AG20443 (cell line): ENCODE measurements around the gene DLG1.

ENCODE experiments used
- DNase-seq: peaks from one replicate; pipeline ENCODE4 v3.0.0; 2012; ENCODE audit warnings: low spot score, mixed read lengths

DLG1 gene

DNA sequence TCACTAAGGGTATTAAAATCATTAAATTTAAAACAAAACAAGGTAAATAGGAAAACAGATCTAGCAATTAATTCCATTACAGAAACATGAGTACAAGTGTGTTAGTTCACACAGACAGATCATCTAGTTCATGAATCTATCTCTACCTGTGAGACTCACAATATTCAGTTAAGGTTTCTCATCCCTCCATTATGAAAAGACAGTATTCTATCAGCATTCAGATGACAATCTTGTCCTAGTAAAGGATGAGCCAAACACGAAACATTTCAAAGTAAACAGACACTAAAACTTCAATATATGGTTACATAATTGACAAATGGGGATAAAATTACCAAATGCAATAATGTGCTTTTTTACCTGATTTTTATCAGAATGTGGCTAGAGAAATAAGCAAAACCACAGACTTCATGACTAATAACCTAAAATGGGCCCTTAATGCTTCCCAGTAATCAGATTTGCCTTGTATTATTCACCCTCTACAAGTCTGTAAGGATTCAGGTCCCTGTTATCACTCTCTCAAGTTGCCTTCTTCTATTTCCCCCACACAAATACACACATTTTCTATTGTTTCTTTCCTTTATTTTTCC is 126.8 kb downstream of the DLG1 start:
- DNase-seq = no peak

DNA sequence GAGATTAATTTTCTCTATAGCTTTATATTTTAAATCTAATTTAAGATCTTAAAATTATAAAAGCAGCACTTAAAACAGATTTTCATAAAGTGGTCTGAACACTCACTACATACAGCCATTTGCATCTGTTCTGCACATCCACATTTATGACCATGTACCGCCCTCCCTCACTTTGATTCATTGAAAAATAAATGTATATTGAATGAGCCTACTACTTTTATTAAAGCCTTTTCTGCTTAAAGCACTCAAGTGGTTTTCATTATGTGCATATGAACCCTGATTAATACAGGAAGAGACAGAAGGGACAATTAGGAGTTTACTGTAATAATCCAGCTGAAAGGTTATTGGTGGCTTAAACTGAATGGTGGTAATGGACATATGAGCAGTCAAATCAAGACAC is 129.4 kb downstream of the DLG1 start:
- DNase-seq = no peak

DNA sequence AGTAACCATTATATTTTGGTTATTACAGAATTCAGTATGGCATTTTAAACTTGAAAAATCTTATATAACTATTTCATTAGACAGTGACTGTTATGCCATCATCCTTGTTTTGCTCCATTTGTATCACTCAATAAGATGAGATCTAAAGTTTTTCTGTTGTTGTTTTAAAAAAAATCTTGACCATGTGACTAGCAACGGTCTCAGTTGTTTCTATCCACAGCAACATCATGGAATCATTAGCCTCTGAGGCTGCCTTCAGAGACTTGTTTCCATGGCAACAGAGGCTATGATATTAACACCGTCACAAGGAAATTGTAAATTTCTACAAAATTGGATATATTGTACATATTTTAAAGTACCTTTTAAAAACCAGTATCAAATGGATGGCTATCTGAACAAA is 129.8 kb downstream of the DLG1 start:
- peak; percentile 53 for DNase-seq

DNA sequence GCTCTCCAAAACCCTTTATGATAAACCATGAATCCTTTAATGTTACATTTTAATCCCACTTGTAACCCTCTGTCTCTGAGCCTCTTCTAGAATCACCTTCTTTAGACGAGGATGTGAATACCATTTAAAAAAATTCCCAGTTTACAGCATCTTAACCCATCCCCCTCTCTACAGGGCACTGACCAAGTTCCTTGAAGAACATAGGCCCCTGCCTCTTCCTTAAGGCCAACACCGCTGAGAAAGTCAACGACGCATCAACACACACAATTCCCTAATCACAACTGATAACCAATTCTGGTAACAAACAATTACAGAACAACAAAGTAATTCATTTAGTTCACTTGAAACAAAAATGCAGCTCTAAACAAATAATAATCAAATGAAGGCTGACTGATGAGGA is 130.3 kb downstream of the DLG1 start:
- no peak for DNase-seq

DNA sequence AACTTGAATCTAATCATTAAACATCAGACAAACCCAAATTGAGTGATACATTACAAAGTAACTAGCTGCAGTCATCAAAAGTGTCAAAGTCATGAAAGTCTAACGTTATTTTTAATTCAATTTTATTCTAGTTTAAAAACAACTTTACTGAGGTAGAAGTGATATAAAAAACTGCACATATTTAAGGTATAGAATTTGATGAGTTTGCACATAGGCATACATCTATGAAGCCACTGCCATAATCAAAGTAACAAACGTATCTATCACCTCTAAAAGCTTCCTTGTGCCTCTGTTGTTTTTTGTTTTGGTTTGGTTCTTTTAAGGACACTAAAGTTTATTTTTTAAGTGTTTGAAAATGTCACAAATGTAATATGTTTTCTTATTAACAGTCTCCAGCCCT is 130.9 kb downstream of the DLG1 start:
- no peak for DNase-seq

DNA sequence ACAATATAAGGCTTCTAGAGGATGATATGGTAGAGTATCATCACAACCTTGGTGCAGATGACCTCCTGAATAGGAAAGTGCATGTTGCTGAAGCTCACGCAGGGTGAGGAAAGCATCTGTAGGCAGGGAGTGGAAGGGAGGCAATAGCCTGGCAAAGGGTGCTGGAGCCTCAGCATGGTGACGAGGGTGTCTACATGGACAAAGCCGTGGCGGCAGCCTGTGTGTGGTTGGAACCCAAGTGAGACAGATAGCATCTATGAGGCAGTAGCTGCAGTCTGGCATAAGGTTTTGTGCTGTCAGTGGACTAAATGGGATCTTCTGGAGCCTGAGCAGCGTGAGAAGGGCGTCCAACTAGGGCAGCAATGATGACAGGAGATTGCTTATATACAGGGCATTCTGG is 132.5 kb downstream of the DLG1 start:
- no peak for DNase-seq

DNA sequence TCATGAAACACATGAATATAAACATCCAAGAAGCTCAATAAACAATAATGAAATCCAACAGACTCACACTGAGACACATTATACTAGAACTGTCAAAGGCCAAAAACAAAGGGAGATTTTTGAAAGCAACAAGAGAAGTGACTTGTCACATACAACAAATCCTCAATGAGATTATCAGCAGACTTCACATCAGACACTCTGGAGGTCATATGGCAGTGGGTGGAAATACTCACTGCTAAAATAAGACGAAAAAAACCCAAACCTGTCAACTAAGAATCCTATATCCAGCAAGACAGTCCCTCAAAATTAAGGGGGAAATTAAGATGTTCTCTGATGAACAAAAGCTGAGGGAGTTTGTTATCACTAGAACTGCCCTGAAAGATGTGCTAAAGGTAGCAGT is 143.4 kb downstream of the DLG1 start:
- DNase-seq = no peak

DNA sequence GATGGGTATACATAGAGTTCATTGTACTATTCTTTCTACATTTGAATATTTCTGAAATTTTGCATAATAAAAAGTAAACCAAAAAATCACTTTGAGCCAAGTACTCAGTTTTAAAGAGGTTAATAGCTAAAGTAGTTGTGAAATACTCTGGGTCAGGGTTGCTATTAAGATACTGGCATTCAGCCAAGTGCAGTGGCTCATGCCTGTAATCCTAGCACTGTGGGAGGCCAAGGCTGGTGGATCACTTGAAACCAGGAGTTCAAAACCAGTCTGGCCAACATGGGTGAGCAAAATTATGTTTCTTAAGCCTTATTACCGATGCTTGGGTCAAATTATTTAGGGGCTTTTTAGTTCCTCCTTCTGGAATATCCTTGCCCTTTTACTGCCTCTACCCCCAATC is 146.8 kb downstream of the DLG1 start:
- peak; percentile 18 for DNase-seq

DNA sequence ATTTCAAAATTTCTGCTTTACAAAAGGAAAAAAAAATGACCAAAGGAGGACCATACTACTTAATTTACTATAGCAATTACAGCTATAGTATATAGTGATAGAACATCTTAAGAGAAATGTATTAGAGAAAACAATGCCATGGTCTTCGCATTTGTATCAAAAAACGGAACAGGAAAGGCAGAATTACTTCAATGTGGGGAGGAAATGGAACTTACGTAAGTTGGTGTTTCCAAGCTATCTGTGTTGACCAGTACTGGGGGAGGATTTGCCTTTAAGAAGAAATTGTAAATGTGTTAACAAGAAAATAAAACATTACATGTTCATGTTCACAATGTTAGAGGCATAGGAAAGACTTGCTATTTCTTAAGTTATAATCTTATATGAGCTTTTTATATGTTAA is 148.9 kb downstream of the DLG1 start:
- no peak for DNase-seq

DNA sequence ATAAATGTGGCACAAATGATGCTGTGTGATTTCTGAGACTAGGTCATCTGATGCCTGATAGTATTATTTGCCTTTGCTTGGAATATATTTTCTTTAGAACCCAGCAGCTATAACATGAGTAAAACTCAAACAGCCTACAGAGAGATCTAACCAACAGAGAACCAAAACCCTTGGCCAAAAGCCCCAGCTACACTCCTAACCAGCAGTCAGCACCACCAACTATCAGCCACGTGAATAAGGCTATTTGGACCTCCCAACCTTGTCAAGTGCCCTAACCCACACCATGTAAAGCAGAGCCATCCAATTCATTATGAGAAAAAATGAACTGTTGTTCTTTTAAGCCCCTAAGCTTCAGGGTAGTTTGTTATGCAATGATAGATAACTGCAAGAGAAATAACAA is 154.2 kb downstream of the DLG1 start:
- DNase-seq = no peak

DNA sequence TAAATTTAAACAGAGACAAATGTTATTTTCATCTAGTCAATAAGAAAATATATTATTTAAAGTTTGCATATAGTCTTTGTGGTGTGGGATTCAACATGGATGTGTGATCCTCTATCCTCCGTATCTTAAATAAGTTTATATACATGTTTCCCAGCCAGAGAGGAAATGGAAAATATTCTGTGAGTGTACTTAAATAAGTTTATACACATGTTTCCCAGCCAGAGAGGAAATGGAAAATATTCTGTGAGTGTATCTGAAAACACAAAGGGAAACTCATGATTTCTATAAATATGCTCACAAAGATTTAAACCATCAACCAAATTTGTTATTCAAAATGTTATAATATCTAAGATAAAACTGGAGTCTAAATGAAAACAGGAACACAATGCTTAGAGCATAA is 158.8 kb downstream of the DLG1 start:
- no peak for DNase-seq

DNA sequence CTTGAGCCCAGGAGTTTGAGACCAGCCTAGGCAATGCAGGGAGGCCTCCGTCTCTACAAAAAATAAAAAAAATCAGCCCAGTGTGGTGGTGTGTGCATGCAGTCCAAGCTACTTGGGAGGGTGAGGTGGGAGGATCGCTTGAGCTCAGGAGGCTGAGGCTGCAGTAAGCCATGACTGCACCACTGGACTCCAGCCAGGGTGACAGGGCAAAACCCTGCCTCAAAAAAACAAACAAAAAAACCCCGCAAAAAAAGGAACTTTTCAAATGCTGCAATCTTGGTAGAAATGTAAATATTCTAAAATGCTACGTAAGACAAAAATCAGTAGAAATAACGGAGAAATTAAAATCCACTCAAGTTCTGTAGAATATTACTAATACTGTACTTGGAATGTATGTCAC is 160.7 kb downstream of the DLG1 start:
- DNase-seq = no peak

DNA sequence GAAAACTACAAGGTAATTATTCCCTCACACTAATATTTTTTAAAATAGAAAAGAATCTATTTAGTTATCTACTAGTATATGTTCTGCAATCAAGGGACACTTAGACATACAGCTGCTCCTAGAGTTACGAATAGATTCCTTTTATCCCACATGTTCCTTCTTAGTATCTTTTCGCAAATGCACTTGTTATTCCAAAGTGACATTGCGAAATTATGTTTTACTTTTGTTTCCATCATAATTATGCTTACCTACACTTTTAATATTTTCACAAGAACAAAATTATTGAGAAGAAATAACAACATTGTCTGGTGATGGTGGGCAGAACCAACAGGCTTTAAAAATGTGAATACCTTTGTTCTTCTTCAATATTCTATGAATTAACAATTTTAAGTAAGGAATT is 161.7 kb downstream of the DLG1 start:
- DNase-seq = no peak

DNA sequence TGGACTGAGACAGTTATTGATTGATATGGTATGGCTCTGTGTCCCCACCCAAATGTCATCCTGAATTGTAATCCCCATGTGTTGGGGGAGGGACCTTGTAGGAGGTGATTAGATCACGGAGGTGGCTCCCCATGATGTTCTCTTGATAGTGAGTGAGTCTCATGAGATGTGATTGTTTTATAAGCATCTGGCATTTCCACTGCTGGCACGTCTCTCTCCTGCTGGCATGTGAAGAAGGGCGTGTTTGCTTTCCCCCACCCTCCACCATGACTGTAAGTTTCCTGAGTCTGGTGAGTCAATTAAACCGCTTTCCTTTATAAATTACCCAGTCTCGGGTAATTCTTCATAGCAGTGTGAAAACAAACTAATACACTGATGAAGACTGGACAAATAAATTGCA is 163.2 kb downstream of the DLG1 start:
- DNase-seq = no peak

DNA sequence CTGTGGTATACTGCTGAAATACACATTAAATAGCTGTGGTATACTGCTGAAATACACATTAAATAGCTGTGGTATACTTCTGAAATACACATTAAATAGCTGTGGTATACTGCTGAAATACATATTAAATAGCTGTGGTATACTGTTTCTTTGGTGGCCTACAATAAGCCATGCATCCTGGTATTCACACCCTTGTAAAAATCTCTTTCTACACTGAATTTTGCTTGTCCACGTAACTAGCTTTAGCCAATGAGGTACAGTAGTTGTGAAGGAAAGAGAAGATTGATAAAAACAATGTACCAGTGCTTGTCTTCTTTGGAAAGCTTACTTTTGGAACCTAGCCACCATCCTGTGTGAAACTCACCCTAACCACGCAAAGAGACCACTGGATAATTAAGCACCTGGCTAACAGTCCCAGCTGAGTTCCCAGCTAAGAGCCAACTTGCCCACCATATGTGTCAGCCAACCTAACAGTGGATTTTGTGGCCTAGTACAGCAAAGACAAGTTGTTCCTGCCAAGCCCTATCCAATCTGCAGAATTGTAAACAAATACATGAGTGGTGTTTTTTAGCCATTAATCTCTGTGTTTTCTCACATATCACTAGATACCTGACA is 165.4 kb downstream of the DLG1 start:
- DNase-seq = no peak

DNA sequence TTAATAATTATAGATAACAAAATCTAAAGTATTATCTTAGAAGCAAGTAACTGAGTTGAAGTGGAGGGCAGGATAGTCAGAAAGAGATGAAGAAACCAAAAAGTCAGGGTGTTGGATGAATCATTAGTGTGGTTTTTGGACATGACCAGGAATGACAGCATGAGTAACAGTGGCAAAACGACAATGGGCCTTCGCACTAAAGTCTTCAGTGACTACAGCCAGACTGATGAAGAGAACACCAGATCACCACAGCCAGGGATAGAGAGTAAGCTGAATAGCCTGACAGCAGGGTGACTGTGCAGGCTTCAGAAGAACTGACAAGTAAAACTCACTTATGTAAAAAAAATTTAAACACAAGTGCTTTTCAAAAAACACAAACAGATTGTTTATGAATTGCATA is 172.8 kb downstream of the DLG1 start:
- peak; percentile 53 for DNase-seq

DNA sequence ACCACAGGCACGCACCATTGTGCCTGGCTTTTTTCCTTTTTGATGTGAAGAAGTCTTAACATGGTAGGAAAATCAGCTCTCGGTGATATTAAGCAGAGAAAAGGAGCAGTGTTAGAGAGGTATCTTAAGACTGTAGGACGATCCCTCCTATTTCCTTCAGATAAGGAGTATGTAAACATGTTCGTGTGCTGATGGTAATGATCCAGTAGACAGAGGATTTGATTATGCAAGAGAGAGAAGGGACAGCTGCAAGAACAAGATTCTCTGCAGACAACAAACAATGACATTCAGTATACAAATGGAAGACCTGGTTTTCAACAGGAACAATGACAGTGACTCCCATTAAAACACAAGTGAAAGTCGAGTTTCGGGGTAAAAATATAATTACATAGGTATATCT is 173.7 kb downstream of the DLG1 start:
- no peak for DNase-seq

DNA sequence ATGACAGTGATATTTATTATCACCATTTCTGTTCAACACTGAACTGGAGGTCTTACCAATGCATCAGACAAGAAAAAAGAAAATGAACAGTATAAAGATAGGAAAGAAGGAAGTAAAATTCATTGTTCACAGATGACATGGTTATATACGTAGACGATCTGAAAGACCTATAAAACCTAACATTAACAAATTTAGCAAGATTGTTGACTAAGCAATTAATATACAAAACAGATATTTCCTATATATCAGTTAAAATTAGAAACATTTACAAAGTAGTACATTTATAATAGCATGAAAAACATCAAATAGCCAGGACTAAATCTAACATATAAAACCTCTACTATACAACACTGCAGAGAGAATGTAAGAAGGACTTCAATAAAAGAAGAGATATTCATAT is 176.0 kb downstream of the DLG1 start:
- DNase-seq = no peak

DNA sequence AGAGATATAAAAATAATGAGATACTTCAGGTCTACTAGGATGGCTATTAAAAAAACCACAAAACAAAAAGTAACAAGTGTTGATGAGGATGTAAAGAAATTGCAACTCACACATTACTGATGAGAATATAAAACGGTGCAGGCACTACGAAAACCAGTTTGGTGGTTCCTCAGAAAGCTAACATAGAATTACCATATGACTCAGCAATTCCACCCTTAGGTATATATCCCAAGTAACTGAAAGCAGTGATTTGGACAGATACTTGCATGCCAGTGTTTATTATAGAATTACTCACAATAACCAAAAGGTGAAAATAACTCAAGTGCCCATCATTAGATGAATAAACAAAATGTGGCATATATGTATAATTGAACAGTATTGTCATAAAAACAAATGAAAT is 181.3 kb downstream of the DLG1 start:
- DNase-seq = no peak

DNA sequence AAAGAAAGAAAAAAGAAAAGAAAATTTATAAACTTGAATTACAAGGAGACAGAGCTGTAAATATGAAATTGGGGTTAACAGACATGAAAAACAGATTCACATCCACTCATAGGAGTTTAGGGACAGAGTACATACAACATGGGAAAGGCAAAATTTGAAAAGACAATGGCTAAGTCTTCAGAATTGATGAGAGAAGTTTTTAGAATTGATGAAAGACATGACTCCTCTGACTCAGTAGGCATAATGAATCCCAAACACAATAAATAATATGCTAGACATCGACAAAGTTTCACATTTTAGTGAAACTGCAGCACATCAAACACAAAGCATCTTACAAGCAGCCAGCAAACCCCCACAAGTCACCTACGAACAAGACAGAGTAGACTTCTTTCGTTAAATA is 184.4 kb downstream of the DLG1 start:
- no peak for DNase-seq

DNA sequence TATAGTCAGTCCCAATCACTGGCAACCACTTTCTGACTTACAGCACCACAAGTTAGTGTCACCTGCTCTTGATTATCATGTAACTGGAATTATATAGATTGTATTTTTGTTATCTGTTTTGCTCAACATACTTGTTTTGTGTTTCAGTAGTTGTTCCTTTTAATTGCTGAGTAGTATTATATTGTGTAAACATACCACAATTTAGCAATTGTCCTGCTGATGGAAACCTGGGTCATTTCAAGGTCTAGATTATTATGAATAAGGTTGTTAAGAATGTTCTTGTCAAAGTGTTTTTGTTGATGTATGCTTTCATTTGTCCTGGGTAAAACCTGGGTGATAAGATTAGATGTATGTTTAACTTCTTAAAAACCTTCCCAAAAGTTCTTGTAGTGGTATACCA is 186.7 kb downstream of the DLG1 start:
- no peak for DNase-seq

DNA sequence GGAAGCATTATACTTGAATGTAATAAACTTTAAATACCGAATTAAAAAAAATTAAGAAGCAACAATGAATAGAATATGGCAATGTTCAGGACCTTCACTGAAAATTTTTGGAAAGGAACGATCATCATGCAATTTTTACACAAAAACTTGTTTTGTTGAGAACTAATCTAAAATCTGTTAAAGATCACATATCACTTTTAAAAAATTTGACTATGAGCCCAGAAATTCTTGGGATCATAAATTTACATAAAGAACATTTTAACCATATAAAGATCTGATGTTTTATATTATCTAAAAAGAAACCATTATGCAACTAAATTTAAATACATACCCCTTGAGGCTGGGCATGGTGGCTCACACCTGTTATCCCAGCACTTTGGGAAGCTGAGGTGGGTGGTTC is 192.6 kb downstream of the DLG1 start:
- no peak for DNase-seq

DNA sequence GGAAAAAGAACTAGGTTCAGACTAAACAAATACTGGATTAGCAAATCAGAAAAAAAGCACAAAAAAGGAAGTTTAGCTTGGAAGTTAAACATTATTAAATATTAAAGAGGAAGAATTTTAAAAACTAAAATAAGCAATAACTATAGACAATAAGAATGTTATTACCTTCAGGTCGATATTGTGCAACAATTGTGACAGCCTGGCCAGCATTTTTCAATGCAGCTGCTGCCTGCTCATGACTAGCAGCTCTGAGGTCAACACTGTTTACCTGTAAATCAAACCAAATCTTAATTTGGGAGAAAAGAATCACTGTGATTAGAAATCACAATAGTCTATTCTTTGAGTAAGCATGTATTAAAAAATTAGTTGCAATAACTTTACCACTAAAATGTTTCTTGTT is 193.7 kb downstream of the DLG1 start:
- DNase-seq = no peak

DNA sequence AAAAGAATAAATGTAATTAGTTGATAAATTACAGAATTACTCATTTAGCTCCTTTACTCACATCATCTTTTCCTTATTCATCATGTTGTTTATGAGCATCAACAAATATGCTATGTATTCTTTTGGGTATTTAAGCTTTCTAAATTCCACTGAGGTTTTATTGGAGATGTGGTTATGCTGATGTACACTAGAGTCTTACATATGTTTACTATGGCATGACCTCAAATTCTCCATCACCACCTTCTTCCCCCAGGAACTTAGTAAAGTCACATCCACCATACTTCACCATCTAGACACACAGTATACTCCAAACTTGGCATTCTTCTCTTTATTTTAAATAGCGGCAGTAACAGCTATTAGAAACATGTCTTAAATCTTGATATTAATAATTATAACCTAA is 194.6 kb downstream of the DLG1 start:
- no peak for DNase-seq

DNA sequence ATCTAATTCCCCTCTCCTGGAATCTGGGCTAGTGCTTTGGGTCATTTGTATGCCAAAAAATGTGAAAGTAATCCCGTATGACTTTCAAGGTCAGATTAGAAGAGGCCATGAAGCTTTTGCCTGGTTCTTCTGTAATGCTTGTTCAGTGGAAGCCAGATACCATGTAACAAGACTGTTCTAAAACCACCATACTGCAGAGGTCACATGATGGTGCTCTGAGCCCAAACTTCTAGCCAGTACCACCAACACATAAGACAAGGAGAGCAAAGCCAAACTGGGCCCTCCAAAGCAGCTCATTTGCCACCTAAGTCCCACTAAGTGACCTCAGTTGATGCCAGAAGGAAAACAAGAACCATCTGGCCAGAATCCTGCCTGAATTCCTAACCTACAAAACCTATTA is 204.5 kb downstream of the DLG1 start:
- DNase-seq = no peak
